GM18519 (cell line): Measurements from ENCODE around the gene ZNF581.

Experiments
- ATAC-seq: cut with Tn5 transposase; IDR thresholded peaks from one replicate; pipeline ENCODE4 v1.9.1; 2021; ENCODE audit warnings: mild to moderate bottlenecking, moderate library complexity; ENCODE audit not compliant: unreplicated experiment, low FRiP score

ZNF581 gene

GRCh38 chr19:55677572-55678028 is 34.2 kb downstream of the ZNF581 start:
- ATAC-seq, result no peak

- ATAC-seq, result peak; percentile 36
Measured at GRCh38 chr19:55678121-55678671, 34.7 kb downstream of the ZNF581 start.

- no peak for ATAC-seq
Measured at GRCh38 chr19:55679343-55680257, 36.2 kb downstream of the ZNF581 start.

GRCh38 chr19:55680339-55681130 is 37.1 kb downstream of the ZNF581 start:
- no peak for ATAC-seq

GRCh38 chr19:55681131-55682092 is 38.0 kb downstream of the ZNF581 start:
- ATAC-seq, result no peak

GRCh38 chr19:55683449-55684261 is 40.2 kb downstream of the ZNF581 start:
- no peak for ATAC-seq

- ATAC-seq, result no peak
Measured at GRCh38 chr19:55684946-55685681, 41.7 kb downstream of the ZNF581 start.

- ATAC-seq, result no peak
Measured at GRCh38 chr19:55685776-55686175, 42.3 kb downstream of the ZNF581 start.

GRCh38 chr19:55686311-55687050 is 43.0 kb downstream of the ZNF581 start:
- ATAC-seq, result no peak

- no peak for ATAC-seq
Measured at GRCh38 chr19:55687281-55688201, 44.1 kb downstream of the ZNF581 start.

GRCh38 chr19:55688422-55689218 is 45.2 kb downstream of the ZNF581 start:
- no peak for ATAC-seq

- ATAC-seq, result no peak
Measured at GRCh38 chr19:55689411-55690108, 46.1 kb downstream of the ZNF581 start.

GRCh38 chr19:55690109-55690768 is 46.8 kb downstream of the ZNF581 start:
- ATAC-seq, result no peak

- no peak for ATAC-seq
Measured at GRCh38 chr19:55690769-55691545, 47.5 kb downstream of the ZNF581 start.
